RPMI8226 (cell line): Measurements from ENCODE around the gene SLC29A1.
"Not testable (repeated sequence)": the region's sequence is repeated elsewhere in the genome, so short reads cannot be mapped to it uniquely, and the experiment has no call there.

Experiments
- DNase-seq: peaks from one replicate; pipeline ENCODE4 v3.0.0-alpha.2; 2015

The SLC29A1 gene

GRCh38 chr6:44223319-44224028 is at the start of gene SLC29A1:
Gene SLC29A1 (plus strand): TSS chr6:44223595. CDS start chr6:44227314, 3,719 bp downstream.
- peak; percentile 88 for DNase-seq

DNA sequence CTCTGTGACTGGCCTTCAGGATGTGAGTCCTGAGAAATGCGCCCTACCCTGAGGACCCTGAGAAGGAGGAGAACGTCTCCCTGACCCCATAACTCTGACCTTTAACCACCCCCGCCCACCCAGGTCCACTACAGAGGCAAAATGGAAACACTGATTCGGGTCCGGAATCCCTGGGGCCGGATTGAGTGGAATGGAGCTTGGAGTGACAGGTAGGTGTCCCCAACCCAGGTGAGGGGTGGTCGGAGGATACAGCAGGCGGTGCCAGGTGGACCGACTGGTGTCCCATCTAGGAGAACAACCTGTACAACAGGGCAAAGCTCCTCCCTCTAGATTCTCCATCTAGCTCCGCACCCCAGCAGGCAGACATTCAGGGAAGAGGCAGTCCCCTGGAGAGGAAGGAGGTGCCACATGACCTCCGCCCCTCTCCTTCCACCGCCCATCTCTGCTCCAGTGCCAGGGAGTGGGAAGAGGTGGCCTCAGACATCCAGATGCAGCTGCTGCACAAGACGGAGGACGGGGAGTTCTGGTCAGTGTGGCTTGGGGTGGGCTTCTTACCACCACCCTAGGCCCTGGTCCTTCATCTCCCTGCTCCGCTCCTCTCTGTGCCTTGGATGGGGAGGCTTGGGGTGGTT is 47.1 kb upstream of the SLC29A1 start:
- no peak for DNase-seq

DNA sequence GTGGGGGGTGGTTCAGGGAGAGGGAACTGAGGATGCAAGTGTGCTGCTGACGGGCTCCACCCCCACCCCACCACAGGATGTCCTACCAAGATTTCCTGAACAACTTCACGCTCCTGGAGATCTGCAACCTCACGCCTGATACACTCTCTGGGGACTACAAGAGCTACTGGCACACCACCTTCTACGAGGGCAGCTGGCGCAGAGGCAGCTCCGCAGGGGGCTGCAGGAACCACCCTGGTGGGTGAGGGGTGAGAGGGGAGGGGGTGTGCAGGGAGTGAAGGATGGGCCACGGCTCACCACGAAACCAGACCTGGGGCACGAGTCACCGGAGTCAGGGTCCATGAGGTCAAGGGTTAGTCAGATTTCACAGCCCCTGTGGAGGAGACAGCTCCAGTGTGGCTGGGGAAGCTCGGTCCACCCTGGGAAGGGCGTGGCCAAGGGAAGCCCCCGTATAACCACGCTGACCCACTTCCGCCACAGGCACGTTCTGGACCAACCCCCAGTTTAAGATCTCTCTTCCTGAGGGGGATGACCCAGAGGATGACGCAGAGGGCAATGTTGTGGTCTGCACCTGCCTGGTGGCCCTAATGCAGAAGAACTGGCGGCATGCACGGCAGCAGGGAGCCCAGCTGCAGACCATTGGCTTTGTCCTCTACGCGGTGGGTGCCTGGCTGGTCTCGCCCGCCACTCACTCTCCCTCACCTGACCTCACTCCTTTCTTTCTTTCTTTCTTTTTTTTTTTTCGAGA is 46.5 kb upstream of the SLC29A1 start:
- peak; percentile 37 for DNase-seq

DNA sequence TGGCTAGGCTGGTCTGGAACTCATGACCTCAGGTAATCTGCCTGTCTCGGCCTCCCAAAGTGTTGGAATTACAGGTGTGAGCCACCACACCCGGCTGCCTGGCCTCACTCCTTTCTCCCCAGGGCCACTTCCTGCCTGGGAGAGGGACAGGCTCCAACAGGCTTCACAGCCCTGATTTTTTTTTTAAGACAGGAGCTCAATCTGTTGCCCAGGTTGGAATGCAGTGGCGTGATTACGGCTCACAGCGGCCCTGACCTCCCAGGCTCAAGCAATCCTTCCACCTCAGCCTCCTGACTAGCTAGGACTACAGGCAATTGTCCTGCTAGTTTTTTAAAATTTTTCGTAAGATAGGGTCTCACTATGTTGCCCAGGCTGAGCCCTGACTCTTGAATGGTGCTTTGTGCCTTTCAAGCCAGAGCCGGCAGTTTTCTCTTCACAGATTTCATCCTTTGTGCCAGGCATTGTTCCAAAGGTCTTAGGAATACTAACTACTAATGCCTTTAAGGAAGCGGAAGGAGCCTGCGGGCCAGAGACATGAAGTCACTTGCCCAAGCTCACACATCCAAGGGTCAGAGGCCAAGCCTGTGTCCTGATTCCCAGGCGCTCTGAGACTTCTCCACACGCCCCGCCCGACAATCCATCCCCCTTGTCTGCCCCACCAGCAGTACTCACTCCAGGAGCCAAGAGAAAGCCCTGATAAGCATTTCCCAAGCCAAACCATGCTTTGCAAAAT is 45.5 kb upstream of the SLC29A1 start:
- DNase-seq, result no peak

DNA sequence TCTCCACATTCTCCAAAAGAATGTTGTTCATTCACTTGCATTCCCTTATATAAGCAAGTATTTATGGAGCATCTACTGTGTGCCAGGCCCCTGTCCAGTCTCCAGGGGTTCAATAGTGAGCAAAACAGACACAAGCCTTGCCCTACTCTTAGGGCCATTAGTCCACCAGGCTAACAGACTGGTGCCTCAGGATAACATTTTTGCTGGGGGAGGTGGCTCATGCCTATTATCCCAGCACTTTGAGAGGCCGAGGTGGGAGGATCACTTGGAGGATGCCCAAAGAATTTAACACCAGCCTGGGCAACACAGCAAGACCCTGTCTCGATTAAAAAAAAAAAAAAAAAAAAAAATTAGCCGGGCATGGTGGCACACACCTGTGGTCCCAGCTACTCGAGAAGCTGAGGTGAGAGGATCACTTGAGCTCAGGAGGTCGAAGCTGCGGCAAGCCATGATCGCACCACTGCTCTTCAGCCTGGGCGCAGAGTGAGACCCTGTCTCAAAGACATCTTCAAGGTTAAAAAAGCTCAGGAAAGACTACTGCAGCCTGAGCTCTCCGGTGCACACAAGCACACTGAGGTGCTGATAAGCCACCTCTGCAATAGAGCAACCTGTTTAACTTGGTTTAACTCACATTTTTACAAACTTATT is 44.8 kb upstream of the SLC29A1 start:
- no peak for DNase-seq

DNA sequence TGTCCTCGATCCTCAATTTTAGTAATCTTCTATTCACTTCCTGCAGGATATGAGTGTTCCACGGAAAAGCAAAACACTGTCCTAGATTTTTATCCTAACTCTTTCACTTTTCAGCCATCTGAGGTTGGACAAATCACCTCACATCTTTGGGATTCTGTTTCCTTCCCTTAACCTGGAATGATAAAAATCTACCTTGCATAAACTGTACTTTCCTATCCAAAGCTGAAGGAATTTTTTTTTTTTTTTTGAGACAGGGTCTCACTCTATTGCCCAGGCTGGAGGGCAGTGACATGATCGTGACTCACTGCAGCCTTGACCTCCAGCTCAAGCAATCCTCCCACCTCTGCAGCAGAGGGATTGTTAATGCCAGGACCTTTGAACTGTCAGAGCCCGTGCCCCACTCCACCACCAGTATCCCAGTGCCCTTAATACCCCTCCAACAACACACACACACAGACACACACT is 44.3 kb upstream of the SLC29A1 start:
- no peak for DNase-seq

DNA sequence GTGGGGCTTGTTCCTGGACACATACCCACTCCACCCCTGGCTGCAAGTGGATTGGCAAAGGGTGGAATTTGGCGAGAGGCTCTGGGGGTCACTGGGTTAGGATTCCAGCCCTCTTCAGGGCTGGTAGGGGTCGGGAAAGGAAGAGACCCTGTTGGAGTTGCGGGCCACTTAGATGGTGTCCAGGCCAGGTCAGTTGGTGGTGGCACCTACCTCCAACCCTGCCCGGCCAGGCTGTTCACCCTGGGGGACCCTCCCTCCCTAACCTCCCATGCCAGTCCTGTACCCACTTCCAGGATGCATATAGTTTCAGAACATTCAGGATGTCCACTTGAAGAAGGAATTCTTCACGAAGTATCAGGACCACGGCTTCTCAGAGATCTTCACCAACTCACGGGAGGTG is 43.7 kb upstream of the SLC29A1 start:
- DNase-seq, result no peak

DNA sequence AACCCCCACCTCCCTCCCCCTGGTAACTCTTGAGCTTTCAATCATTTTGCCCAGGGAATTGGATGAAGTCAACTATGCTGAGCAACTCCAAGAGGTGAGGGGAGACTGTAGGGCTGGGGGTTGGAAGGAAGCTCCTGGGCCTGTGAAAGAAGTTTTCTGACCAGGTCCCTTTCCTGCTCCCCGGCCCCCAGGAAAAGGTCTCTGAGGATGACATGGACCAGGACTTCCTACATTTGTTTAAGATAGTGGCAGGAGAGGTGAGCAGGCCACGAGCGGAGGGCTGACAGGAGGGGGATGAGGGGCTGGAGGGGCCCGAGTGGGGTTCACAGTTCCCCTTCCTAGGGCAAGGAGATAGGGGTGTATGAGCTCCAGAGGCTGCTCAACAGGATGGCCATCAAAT is 43.0 kb upstream of the SLC29A1 start:
- no peak for DNase-seq

DNA sequence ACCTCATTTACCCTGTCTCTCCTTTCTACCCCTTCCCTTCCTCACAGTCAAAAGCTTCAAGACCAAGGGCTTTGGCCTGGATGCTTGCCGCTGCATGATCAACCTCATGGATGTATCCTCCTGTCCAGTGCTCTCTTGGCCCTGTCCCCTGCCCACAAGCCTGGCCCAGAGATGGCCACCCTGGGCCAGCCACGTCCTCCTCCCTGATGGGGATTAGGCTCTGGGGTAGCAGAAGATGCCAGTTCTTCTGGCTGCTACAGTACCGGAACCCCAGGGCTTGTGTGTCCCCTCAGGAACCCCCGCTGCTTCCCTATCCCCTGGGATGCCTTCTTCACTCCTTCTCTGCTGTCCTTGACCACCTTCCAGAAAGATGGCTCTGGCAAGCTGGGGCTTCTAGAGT is 42.5 kb upstream of the SLC29A1 start:
- no peak for DNase-seq

GRCh38 chr6:44181784-44182183 is 41.6 kb upstream of the SLC29A1 start:
- not testable (repeated sequence) for DNase-seq

GRCh38 chr6:44182911-44183390 is 40.4 kb upstream of the SLC29A1 start:
- no peak for DNase-seq

DNA sequence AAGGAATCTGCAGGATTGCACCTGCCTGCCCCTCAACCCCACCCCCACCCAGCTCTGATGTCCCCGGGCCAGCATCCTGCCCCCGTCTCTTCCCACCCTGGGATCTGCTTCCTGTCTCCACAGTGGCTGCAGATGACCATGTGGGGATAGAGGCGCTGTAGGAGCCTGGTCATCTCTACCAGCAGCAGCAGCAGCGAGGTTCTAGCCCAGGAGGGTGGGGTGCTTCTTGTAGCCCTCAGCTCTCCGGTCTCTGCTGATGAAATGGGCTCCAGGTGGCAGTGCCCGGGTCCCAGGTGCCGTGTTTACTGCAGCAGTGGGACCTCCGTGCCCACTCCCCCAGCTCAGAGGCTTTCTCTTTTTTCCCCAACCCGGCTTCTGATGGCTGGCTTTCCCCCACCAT is 39.6 kb upstream of the SLC29A1 start:
- DNase-seq, result no peak

- DNase-seq, result not testable (repeated sequence)
Observed at GRCh38 chr6:44185356-44185755, 38.0 kb upstream of the SLC29A1 start.

DNA sequence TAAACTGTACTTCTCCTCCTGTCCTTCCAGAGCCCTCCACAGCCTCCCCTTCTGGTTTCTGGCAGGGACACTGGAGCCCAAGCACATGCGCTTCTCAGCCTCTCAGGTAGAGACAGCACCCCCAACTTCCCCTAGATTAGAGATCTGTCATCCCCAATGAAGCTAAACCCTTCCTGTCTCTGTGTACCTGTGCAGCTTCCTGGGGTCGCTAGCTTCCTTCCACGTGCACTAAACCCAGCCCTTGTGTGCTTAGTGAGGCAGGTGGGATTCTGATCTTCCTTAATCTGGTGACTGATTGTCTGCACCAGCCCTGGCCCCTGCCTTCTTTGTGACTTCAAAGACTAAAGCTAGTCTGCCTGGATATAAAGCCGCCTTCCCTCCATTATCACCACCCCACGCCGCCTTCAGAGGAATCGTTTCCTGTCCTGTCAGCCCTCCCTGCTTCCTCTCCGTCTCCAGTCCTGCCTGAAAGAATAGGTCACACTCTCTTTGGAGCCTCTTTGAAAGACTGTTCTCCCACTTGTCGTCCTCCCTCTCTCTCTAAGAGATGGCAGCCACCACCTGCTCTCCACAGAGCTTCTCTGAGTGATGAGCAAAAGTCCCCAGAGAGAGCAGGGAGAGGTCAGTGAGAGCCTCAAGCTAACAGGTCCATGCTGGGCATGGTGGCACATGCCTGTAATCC is 37.3 kb upstream of the SLC29A1 start:
- DNase-seq, result no peak

DNA sequence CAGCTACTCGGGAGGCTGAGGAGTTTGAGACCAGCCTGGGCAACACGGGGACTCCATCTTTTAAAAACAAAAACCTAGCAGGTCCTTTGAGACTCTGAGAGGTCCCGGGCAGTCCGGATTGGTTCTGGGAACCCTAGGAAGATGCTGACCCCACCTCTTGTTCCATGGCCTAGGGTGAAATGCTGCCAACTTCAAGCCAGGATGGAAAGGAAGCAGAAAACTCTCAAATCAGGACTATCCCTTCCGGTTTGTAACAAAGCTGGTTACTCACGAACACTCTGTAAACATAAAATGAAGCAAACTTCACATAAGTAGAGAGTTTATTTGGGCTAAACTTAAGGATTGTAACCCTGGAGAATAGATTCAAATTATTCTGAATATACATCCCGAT is 36.8 kb upstream of the SLC29A1 start:
- no peak for DNase-seq

- DNase-seq, result no peak
Observed at GRCh38 chr6:44188819-44189218, 34.6 kb upstream of the SLC29A1 start.

DNA sequence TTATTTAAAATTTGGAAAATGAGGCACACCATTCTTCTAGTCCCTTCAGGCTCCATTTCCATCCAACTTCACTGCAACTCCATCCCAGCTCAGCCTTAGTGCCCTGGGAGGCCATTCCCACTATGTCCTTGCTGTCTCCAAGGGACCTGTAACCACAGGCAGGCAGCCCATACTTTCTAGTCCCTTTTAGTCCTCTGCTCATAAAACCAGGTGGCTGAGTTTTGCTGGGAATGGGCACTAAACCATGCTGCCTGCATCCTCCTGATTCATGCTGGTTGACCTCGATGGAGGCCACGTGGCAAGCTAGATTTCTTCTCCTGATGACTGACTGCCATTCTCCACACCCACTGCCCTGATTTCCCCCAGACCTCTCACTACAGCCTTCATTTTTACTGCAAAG is 34.1 kb upstream of the SLC29A1 start:
- no peak for DNase-seq

DNA sequence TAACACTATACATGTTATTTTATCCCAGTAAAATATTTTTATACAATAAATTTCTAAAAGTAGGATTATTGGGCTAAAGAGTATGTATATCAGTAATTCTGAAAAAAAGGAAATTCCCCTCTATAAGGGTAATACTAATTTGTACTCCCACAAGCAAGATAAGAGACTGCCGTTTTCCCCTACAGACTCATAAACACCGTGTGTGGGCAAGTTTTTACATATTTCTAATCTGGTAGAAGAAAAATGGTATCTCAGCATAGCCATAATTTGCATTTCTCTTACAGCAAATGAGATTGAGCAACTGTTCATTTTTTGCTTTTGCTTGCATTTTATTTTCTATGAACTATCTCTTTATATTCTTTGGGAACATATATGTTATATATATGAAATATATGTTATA is 32.7 kb upstream of the SLC29A1 start:
- DNase-seq, result no peak

GRCh38 chr6:44192428-44193041 is 30.9 kb upstream of the SLC29A1 start:
- DNase-seq, result no peak

- no peak for DNase-seq
Observed at GRCh38 chr6:44193307-44193910, 30.0 kb upstream of the SLC29A1 start.

DNA sequence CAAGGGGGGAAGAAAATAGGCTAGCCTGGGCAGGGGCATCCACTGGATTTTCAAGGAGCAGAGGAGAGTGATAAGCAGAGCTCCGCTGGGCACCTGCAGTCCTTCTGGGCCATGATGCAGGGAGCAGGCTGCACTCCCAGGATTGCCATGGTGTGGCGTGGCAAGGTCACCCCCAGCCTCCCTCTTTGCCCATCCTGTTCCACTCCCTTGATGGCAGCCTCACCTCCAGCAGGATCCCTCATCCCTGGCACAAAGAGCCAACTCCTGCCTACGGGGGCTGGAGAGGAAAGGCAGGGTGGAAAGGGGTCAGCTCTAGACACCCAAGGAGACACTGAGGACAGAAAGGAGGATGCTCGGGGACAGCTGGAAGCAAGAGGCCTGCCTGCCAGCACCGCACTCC is 29.1 kb upstream of the SLC29A1 start:
- DNase-seq, result no peak
